ENCODE data around the gene MRPL27.
A peak's percentile ranks its signal among the peaks of the same experiment; 100 is the strongest.

MRPL27 gene

DNA sequence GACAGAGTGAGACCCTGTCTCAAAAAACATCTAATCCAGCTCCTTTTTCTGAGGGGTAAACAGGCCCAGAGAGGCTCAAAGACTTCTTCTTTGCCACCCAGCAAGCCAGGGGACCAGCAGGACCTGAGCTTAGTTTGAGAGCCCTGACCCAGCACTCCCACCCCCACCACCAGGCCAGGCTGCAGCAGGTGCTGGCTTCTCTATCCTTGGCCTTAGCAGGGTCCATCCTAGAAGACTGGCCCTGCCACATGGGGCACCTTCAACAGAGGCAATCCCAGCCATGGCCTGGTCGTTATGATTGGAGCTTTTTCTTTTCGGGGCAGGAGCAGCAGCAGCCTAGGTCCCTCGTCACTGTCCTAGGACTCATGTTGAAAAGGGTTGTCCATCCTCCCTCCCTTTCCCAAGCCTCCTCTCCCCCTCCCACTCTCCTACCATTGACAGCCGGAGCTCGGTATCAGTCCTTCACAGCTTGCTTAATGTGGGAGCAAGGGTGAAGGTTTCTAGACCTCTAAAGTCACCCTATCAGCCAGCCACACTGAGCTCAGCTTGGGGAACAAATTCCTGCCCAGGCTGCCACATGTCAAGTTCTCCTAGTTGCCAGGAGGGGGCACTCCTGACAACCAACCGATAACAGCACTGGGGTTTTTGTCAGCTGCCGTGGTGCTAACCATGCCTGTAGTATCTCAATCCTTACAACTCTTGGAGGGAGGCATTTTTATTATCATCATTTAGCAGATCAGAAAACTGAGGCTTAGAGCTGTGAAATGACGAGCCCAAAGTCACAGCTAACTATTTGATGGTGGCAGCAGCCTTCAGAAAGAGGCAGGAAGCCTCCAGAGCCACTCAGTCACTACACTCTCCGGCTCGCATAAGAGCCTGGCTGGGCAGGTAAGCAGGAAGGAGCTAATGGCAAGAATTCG, 11.2 kb downstream of the MRPL27 start:
- TF ChIP-seq, protein P1, sequence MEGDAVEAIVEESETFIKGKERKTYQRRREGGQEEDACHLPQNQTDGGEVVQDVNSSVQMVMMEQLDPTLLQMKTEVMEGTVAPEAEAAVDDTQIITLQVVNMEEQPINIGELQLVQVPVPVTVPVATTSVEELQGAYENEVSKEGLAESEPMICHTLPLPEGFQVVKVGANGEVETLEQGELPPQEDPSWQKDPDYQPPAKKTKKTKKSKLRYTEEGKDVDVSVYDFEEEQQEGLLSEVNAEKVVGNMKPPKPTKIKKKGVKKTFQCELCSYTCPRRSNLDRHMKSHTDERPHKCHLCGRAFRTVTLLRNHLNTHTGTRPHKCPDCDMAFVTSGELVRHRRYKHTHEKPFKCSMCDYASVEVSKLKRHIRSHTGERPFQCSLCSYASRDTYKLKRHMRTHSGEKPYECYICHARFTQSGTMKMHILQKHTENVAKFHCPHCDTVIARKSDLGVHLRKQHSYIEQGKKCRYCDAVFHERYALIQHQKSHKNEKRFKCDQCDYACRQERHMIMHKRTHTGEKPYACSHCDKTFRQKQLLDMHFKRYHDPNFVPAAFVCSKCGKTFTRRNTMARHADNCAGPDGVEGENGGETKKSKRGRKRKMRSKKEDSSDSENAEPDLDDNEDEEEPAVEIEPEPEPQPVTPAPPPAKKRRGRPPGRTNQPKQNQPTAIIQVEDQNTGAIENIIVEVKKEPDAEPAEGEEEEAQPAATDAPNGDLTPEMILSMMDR (IDR thresholded peaks at IDR 0.05; ENCODE audit: low read depth, low read length, missing control alignments), result peak; percentile 80
- DNase-seq (ENCODE audit: extremely low read depth, low read depth), result peak; percentile 39
- H3K4me3 ChIP-seq (replicated peaks; ENCODE audit: low read depth, low read length), result no peak overlapping the region

DNA sequence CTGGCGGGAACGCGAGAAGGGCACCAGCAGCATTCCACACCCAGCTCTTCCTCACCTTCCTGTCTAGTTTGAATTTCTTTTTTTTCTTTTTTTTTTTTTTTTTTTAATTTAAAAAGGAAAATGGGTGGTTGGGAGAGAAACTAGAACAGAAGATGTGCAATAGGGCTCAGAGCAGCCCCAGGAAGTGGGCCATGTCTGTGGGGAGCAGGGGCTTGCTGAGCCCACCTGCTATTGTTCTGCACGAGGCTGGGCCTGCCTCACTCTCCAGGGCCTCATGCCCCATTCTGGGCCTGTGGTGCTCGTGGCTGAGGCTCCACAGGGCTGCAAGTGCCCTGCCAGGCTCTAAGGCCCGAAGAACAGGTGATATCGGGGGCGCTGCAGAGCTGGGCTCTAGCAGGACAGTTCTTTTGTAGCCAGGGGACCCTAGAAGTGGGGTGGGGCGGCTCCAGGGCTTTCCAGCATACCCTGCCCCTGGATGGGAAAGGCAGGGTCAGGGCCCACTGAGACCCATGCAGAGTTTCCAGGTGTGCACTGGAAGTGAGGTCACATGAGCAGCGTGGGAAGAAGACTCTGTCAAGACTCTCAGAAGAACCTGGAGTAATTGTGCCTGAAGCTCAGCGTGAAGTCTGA, 12.4 kb downstream of the MRPL27 start:
- H3K4me3 ChIP-seq (replicated peaks; ENCODE audit: low read depth, low read length), result no peak overlapping the region
- no peak for DNase-seq (ENCODE audit: extremely low read depth, low read depth)
- TF ChIP-seq, protein P1 (IDR thresholded peaks at IDR 0.05; ENCODE audit: low read depth, low read length, missing control alignments), result no peak

DNA sequence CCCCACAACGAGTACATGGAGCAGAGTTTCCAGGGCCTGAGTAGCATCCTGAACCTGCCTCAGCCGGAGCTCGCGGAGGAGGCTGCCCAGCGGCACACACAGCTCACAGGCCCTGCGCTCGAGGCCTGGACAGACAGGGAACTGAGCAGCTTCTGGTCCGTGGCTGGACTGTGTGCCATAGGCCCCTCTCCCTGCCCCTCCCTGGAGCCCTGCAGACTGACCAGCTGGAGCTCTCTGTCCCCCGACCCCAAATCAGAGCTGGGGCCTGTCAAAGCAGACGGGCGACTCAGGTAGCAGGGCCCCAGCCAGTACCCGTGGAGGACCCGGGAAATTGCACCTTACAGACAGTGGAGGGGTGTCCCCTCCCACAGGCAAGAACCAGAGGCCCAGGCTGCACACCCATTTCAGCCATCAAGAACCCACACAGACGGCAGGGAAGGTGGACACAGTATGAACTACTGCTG, 13.0 kb downstream of the MRPL27 start:
- TF ChIP-seq, protein P1 (IDR thresholded peaks at IDR 0.05; ENCODE audit: low read depth, low read length, missing control alignments), result no peak
- no peak for DNase-seq (ENCODE audit: extremely low read depth, low read depth)
- no peak overlapping the region for H3K4me3 ChIP-seq (replicated peaks; ENCODE audit: low read depth, low read length)

DNA sequence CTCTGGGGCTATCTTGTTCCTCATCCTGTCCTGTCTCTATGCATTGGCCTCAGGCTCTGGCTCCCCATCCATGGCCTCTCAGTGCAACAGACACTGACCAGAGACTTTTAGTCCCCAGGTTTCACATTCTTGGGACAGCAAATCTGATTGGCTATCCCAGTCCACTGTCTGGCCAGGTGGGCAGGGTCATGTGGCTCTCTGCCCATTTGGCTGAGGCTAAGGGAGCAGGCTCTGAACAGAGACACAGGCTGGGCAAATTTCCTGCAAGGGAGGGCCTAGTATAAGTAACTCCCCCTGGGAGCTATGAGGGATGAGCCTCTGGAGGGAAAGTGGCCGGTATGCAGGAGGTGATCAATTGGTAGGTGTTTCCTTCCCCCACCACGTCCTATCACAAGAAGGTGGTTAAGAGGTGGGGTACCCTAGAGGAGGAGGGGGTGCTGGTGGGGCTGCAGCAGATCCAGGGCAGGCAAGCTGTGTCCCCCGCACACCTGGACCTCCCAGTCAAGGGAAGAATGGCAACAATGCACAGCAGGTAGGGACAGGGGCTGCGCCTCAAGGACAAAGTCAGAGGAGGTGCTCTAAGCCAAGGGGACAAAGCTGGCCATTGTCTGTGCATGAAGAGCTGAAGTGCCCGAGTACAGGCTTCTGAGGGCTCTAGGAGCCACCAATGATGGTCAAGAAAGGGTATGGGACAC, 13.8 kb downstream of the MRPL27 start:
- no peak for DNase-seq (ENCODE audit: extremely low read depth, low read depth)
- TF ChIP-seq, protein P1 (IDR thresholded peaks at IDR 0.05; ENCODE audit: low read depth, low read length, missing control alignments), result no peak
- H3K4me3 ChIP-seq (replicated peaks; ENCODE audit: low read depth, low read length), result no peak overlapping the region

DNA sequence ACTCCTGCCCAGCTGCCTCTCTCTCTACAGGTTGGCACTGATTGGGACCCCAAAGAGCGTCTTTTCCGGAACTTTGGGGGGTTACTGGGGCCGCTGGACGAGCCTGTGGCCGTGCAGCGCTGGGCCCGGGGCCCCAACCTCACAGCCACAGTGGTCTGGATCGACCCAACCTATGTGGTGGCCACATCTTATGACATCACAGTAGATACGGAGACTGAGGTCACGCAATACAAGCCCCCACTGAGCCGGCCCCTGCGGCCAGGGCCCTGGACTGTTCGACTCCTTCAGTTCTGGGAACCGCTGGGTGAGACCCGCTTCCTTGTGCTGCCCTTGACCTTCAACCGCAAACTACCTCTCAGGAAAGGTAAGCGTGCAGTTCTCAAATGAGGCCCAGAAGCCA, 14.8 kb downstream of the MRPL27 start:
- TF ChIP-seq, protein P1 (IDR thresholded peaks at IDR 0.05; ENCODE audit: low read depth, low read length, missing control alignments), result no peak
- no peak for DNase-seq (ENCODE audit: extremely low read depth, low read depth)
- no peak overlapping the region for H3K4me3 ChIP-seq (replicated peaks; ENCODE audit: low read depth, low read length)

DNA sequence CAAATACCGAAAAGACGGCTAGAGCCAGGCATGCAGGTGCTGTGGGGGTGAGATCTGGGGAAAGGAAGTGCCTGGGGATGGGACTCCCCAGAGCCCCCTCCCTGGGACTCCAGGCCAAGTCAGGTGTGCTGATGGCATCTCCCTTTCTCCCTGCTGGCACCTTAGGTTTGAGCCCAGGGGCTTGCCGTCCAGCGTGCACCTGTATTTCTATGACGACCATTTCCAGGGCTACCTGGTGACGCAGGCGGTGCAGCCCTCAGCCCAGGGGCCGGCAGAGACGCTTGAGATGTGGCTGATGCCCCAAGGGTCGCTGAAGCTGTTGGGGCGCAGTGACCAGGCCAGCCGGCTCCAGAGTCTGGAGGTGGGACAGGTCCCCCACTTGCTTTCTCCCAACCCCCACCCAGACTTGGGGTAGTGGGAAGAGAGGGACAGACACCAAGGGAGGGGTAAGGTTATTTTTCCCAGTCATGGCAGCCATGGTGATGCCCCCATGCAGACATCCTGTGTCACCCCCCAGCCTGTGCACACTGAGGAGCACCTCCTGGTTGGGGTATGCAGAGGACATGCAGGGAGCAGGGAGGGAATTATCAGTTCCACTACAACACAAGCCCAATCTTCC, 16.0 kb downstream of the MRPL27 start:
- DNase-seq (ENCODE audit: extremely low read depth, low read depth), result no peak
- H3K4me3 ChIP-seq (replicated peaks; ENCODE audit: low read depth, low read length), result no peak overlapping the region
- TF ChIP-seq, protein P1 (IDR thresholded peaks at IDR 0.05; ENCODE audit: low read depth, low read length, missing control alignments), result no peak

All from HFF-Myc (cell line).